Panc1 (cell line): Measurements from ENCODE around the gene CREBRF. TPM values are rescaled to one million over a fixed set of nuclear protein-coding genes. Genes with fewer than 3 reads are reported as not detected.

Experiments
- ATAC-seq: fragments of 200-7000 bp; cut with Tn5 transposase; 2 replicates; pipeline ENCODE4 v1.9.1; 2020; ENCODE audit warnings: mild to moderate bottlenecking, moderate library complexity
- BruUV-seq: library from RNA; stranded (reverse); fragments of 400-500 nt; replicated peaks from 2 replicates; lab custom pipeline; 2021; lab: Mats Ljungman, UMichigan
- CTCF ChIA-PET: fragments of 300-600 bp; sonication (Branson Sonifier 250); formaldehyde crosslinking; loops from one replicate; lab custom pipeline; 2022; ENCODE audit warnings: antibody characterized with exemption; lab: Charles Lee
- POLR2A ChIA-PET: fragments of 300-600 bp; sonication (Branson Sonifier 250); formaldehyde crosslinking; loops from one replicate; lab custom pipeline; 2022; ENCODE audit warnings: antibody characterized with exemption; lab: Charles Lee
- DNase-seq: peaks from one replicate; pipeline ENCODE4 v3.0.0-alpha.2; 2010; ENCODE audit warnings: low read depth, low spot score
- H3K27ac ChIP-seq: 2 replicates; pipeline ENCODE4 v1.5.1; 2011; ENCODE audit warnings: mild to moderate bottlenecking, low read length, inconsistent platforms
- H3K27me3 ChIP-seq: fragments of 200-500 bp; sonication (Bioruptor generic); 2 replicates; pipeline ENCODE4 v1.6.0; 2014; ENCODE audit warnings: low read length, inconsistent platforms; ENCODE audit not compliant: control insufficient read depth, insufficient read depth
- H3K36me3 ChIP-seq: fragments of 200-500 bp; sonication (Bioruptor generic); 2 replicates; pipeline ENCODE4 v1.5.1; 2014; ENCODE audit warnings: inconsistent platforms, mild to moderate bottlenecking, low read length, moderate library complexity; ENCODE audit not compliant: control insufficient read depth, insufficient read depth
- H3K4me1 ChIP-seq: 2 replicates; pipeline ENCODE4 v1.5.1; 2011; ENCODE audit warnings: inconsistent platforms, mild to moderate bottlenecking, low read length, moderate library complexity; ENCODE audit not compliant: control insufficient read depth, insufficient read depth
- H3K4me3 ChIP-seq, 2 experiments: 2 replicates each; pipeline ENCODE4 v1.5.1; 2011 to 2012; ENCODE audit warnings: low read depth in 2 of 2, low read length in 2 of 2, mild to moderate bottlenecking in 2 of 2, inconsistent platforms in 1 of 2, moderate library complexity in 1 of 2
- H3K9me3 ChIP-seq: fragments of 200-500 bp; sonication (Bioruptor generic); 2 replicates; pipeline ENCODE4 v1.5.1; 2014; ENCODE audit warnings: low read depth, mild to moderate bottlenecking, inconsistent platforms, low read length, moderate library complexity; ENCODE audit not compliant: control insufficient read depth, insufficient read depth
- POLR2AphosphoS5 ChIP-seq: IDR thresholded peaks from 2 replicates; pipeline ENCODE4 v1.6.1; 2012; ENCODE audit warnings: mild to moderate bottlenecking, low read depth, low read length, moderate library complexity
- SIN3A ChIP-seq: IDR thresholded peaks from 2 replicates; pipeline ENCODE4 v1.6.1; 2012; ENCODE audit warnings: low read depth, mild to moderate bottlenecking, low read length, moderate library complexity, borderline replicate concordance; ENCODE audit not compliant: insufficient read depth
- TCF7L2 ChIP-seq: IDR thresholded peaks from 2 replicates; pipeline ENCODE4 v1.6.1; 2011; ENCODE audit warnings: mild to moderate bottlenecking, low read depth, low read length, inconsistent platforms
- in situ Hi-C: cut with HindIII; loops from 2 replicates; pipeline ENCODE4 v1.10.0; 2016; ENCODE audit warnings: low sequenced_read_pairs, low pct_unique_long_range_greater_than_20kb
- intact Hi-C: fragments of 100-400 bp; cut with micrococcal nuclease; formaldehyde crosslinking; loops from one replicate; pipeline ENCODE4 v1.10.0; 2022; ENCODE audit not compliant: unreplicated experiment
- total RNA-seq: library from RNA; stranded (reverse); gene quantifications from one replicate; pipeline ENCODE4 v1.2.1, GENCODE V29; 2021; ENCODE audit not compliant: unreplicated experiment
- TF ChIP-seq, protein P1 (sequence below), 2 experiments: IDR thresholded peaks; 2 replicates each; pipeline ENCODE4 v1.6.1; 2011 to 2012; ENCODE audit warnings: low read depth in 2 of 2, control low read depth in 1 of 2, low read length in 1 of 2, mild to moderate bottlenecking in 1 of 2, moderate library complexity in 1 of 2; ENCODE audit not compliant: insufficient read depth in 1 of 2
- TF ChIP-seq, protein P2 (sequence below): fragments of 450-650 bp; IDR thresholded peaks from 2 replicates; pipeline ENCODE4 v1.5.1; 2017; ENCODE audit warnings: mild to moderate bottlenecking

CREBRF gene
- total RNA-seq, 1 experiment from 2014 or later: 9.0 TPM

DNA sequence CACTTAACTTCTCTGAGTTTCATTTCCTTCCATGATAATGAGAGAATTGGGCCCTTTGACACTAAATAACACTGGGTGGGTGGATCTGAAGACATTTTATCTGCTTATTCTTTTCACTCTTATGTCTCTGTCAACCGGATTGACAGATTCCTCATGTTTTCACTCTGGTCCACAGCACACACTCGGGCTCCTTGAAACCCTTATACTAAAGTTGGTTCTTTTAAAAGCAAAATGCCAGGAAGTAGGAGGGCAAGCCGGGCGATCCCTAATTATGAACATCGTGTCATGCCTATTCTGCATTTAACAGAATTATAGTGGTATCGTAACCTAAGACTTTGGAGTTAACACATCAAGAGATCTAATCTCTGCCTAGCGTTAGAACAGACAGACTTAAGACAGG is 28.2 kb upstream of the CREBRF start:
- in situ Hi-C loops: no loop called here
- no peaks in the 10 kb centered on the region for H3K9me3 ChIP-seq
- ATAC-seq (no peak), DNase-seq (no peak)
- H3K27me3 ChIP-seq: no peaks in the 10 kb centered on the region
- no peak overlapping the region for H3K27ac ChIP-seq
- no TSS peak for BruUV-seq
- ChIA-PET CTCF (no interaction called here), POLR2A (no interaction called here)
- H3K4me1 ChIP-seq: peaks cover 14% of the 10 kb centered on the region; the same call in 1 of the 2 replicates
- H3K36me3 ChIP-seq: no peaks in the 10 kb centered on the region
- intact Hi-C loops: no loop called here
- TF ChIP-seq, protein P1, sequence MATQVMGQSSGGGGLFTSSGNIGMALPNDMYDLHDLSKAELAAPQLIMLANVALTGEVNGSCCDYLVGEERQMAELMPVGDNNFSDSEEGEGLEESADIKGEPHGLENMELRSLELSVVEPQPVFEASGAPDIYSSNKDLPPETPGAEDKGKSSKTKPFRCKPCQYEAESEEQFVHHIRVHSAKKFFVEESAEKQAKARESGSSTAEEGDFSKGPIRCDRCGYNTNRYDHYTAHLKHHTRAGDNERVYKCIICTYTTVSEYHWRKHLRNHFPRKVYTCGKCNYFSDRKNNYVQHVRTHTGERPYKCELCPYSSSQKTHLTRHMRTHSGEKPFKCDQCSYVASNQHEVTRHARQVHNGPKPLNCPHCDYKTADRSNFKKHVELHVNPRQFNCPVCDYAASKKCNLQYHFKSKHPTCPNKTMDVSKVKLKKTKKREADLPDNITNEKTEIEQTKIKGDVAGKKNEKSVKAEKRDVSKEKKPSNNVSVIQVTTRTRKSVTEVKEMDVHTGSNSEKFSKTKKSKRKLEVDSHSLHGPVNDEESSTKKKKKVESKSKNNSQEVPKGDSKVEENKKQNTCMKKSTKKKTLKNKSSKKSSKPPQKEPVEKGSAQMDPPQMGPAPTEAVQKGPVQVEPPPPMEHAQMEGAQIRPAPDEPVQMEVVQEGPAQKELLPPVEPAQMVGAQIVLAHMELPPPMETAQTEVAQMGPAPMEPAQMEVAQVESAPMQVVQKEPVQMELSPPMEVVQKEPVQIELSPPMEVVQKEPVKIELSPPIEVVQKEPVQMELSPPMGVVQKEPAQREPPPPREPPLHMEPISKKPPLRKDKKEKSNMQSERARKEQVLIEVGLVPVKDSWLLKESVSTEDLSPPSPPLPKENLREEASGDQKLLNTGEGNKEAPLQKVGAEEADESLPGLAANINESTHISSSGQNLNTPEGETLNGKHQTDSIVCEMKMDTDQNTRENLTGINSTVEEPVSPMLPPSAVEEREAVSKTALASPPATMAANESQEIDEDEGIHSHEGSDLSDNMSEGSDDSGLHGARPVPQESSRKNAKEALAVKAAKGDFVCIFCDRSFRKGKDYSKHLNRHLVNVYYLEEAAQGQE (IDR thresholded peaks at IDR 0.05; ENCODE audit: insufficient read depth in 1 of 2, low read depth in 2 of 2, low read length in 1 of 2): no peak
- TF ChIP-seq, protein P2, sequence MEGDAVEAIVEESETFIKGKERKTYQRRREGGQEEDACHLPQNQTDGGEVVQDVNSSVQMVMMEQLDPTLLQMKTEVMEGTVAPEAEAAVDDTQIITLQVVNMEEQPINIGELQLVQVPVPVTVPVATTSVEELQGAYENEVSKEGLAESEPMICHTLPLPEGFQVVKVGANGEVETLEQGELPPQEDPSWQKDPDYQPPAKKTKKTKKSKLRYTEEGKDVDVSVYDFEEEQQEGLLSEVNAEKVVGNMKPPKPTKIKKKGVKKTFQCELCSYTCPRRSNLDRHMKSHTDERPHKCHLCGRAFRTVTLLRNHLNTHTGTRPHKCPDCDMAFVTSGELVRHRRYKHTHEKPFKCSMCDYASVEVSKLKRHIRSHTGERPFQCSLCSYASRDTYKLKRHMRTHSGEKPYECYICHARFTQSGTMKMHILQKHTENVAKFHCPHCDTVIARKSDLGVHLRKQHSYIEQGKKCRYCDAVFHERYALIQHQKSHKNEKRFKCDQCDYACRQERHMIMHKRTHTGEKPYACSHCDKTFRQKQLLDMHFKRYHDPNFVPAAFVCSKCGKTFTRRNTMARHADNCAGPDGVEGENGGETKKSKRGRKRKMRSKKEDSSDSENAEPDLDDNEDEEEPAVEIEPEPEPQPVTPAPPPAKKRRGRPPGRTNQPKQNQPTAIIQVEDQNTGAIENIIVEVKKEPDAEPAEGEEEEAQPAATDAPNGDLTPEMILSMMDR: no peak
- H3K4me3 ChIP-seq: no peak overlapping the region

DNA sequence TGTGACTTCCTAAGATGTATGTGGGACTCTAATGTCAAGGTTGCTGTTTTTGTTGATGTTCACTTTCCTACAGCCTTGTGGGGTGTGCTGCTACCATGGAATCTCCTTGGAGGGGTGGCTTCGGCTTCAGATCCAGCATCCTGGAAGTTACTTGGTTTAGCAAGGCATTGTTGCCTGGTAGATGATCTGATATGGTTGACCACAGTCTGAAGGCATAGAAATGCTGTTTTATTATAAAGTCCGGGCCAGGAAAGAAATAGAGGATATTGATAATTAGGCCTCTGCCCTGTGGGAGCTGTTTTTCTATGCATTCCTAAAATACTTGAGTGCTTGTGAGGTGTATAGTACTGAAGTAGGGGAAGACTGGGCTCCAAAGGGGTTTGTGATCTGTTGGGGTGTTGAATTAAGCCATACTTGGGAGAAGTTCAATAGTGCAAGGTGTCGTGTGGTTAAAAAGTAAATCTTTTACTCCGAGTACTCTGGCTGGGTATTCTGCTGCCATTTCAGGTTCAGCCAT is 27.3 kb upstream of the CREBRF start:
- POLR2A ChIA-PET: no interaction called here
- CTCF ChIA-PET: interaction anchor here (0.7 kb wide), 1 partner anchor 138 kb away, joined by 4 read pairs; no protein-coding TSS in a partner anchor
- TF ChIP-seq SIN3A (no peak), POLR2AphosphoS5 (no peak), TCF7L2 (no peak)
- TF ChIP-seq, protein P2: no peak
- TF ChIP-seq, protein P1 (IDR thresholded peaks at IDR 0.05; ENCODE audit: insufficient read depth in 1 of 2, low read depth in 2 of 2, low read length in 1 of 2): no peak
- in situ Hi-C loops: no loop called here
- no TSS peak for BruUV-seq
- no peak overlapping the region for H3K4me3 ChIP-seq
- no peaks in the 10 kb centered on the region for H3K9me3 ChIP-seq
- H3K27me3 ChIP-seq: no peaks in the 10 kb centered on the region
- DNase-seq (no peak), ATAC-seq (no peak)
- H3K36me3 ChIP-seq: no peaks in the 10 kb centered on the region
- peaks cover 14% of the 10 kb centered on the region; the same call in 1 of the 2 replicates for H3K4me1 ChIP-seq
- intact Hi-C loops: no loop called here
- H3K27ac ChIP-seq: no peak overlapping the region
